ENCODE measurements around the gene ARHGAP1. TPM values are rescaled to one million over a fixed set of nuclear protein-coding genes. Genes with fewer than 3 reads are reported as not detected.

Gene ARHGAP1
- total and polyA plus RNA-seq, 9 of the 15 experiments (the other 6 are each of a cell fraction or from before 2014, with no cell fraction given), result 3.6 to 30.4 (median 8.2) TPM

- H3K4me3 ChIP-seq, result no peak overlapping the region
- H3K27me3 ChIP-seq (ENCODE audit: control insufficient read depth in 2 of 2, insufficient read depth in 2 of 2, low read length in 2 of 2), result no peaks in the 10 kb centered on the region
- no peak overlapping the region for H3K4me2 ChIP-seq (ENCODE audit: insufficient read depth, low read length)
- FAIRE-seq, result no peak
- in situ Hi-C loops (cut with MboI) (loop anchor here (10.0 kb wide), 1 partner anchor 389 kb away; no protein-coding TSS in a partner anchor), intact Hi-C loops (cut with micrococcal nuclease) (no loop called here)
- ChIA-PET CTCF (ENCODE audit: low intra/inter-chr PET ratio) (no interaction called here), POLR2A (interaction anchor here (0.7 kb wide), 1 partner anchor 9 kb away, joined by 4 read pairs; no protein-coding TSS in a partner anchor)
- H3K4me1 ChIP-seq (replicated peaks in 1 of 2; ENCODE audit: control insufficient read depth in 2 of 2, insufficient read depth in 2 of 2, low read length in 2 of 2), result no peaks in the 10 kb centered on the region
- H3K9me3 ChIP-seq (replicated peaks; ENCODE audit: control insufficient read depth, insufficient read depth, low read depth, low read length), result no peaks in the 10 kb centered on the region
- H3K79me2 ChIP-seq (ENCODE audit: control insufficient read depth, insufficient read depth, low read length), result no peaks in the 10 kb centered on the region
- no peak overlapping the region for H3K9ac ChIP-seq (ENCODE audit: insufficient read depth in 1 of 2, low read depth in 2 of 2, low read length in 2 of 2)
- no TSS peak for BruUV-seq (replicated peaks)
- no peak for DNase-seq (ENCODE audit: extremely low read depth in 1 of 4, low spot score in 3 of 4)
- H4K20me1 ChIP-seq (replicated peaks; ENCODE audit: control insufficient read depth, insufficient read depth, low read length), result no peaks in the 10 kb centered on the region
- H3K9me1 ChIP-seq (ENCODE audit: control insufficient read depth, insufficient read depth, low read length), result no peaks in the 10 kb centered on the region
- H2AFZ ChIP-seq (ENCODE audit: low read depth, low read length), result no peak overlapping the region
- peaks cover 94% of the 10 kb centered on the region for H3K36me3 ChIP-seq (ENCODE audit: control insufficient read depth, insufficient read depth, low read length)
- WGBS (ENCODE audit: insufficient coverage, low coverage, missing lambda C conversion rate), result 94% methylated on average over 3 of the region's 3 CpGs
- no peak for ATAC-seq
- TF ChIP-seq ZNF431 (CRISPR knock-in tag; IDR thresholded peaks at IDR 0.05) (no peak), FIP1L1 (IDR thresholded peaks at IDR 0.05; ENCODE audit: low read depth, low read length, poor library complexity, severe bottlenecking) (no peak), MCM3 (IDR thresholded peaks at IDR 0.05) (no peak), RNF219 (CRISPR knock-in tag; IDR thresholded peaks at IDR 0.05) (no peak), SIN3A (IDR thresholded peaks at IDR 0.05; ENCODE audit: borderline replicate concordance in 2 of 2, control insufficient read depth in 1 of 2, low read depth in 2 of 2, low read length in 2 of 2) (no peak), MIER1 (IDR thresholded peaks at IDR 0.05; ENCODE audit: low read depth) (no peak), NR0B1 (IDR thresholded peaks at IDR 0.05; ENCODE audit: partially characterized antibody) (no peak), MBD2 (IDR thresholded peaks at IDR 0.05; ENCODE audit: borderline replicate concordance, low read depth) (no peak), ZNF146 (CRISPR knock-in tag; IDR thresholded peaks at IDR 0.05; ENCODE audit: unreplicated experiment) (no peak), POLR3A (IDR thresholded peaks at IDR 0.05; ENCODE audit: borderline replicate concordance, extremely low read depth, insufficient read depth, insufficient read length) (no peak), PML (IDR thresholded peaks at IDR 0.05; ENCODE audit: low read length) (no peak), NFRKB (IDR thresholded peaks at IDR 0.05; ENCODE audit: low read depth) (no peak), CLOCK (CRISPR knock-in tag; IDR thresholded peaks at IDR 0.05; ENCODE audit: borderline replicate concordance) (no peak), ATF7 (IDR thresholded peaks at IDR 0.05) (no peak)
- H3K27ac ChIP-seq (ENCODE audit: extremely low read depth, low read depth, low read length), result no peak overlapping the region
These were observed 45.6 kb upstream of the ARHGAP1 start for GRCh38 chr11:46745995-46746394.
